ENCODE results near the gene SCO2.

Gene SCO2

GRCh38 chr22:50531962-50532674 is 6.7 kb upstream of the SCO2 start:
- DNase-seq (ENCODE audit: low read depth) = no peak

- peak; percentile 77 for DNase-seq (ENCODE audit: low read depth)
Measured at GRCh38 chr22:50531546-50531961, 6.2 kb upstream of the SCO2 start.

GRCh38 chr22:50530877-50531545 is 5.6 kb upstream of the SCO2 start:
- DNase-seq (ENCODE audit: low read depth) = peak; percentile 83

- DNase-seq (ENCODE audit: low read depth) = no peak
Measured at GRCh38 chr22:50530580-50530876, 5.1 kb upstream of the SCO2 start.

- peak; percentile 76 for DNase-seq (ENCODE audit: low read depth)
Measured at GRCh38 chr22:50529897-50530579, 4.6 kb upstream of the SCO2 start, which contains the start of gene TYMP. Gene TYMP, minus strand, starts transcription at chr22:50530012. Its CDS starts 303 bp downstream, at chr22:50529709.

- no peak for DNase-seq (ENCODE audit: low read depth)
Measured at GRCh38 chr22:50529416-50529896, 4.1 kb upstream of the SCO2 start.

GRCh38 chr22:50528682-50529415 is 3.5 kb upstream of the SCO2 start:
- DNase-seq (ENCODE audit: low read depth) = no peak

- DNase-seq (ENCODE audit: low read depth) = no peak
Measured at GRCh38 chr22:50527921-50528681, 2.7 kb upstream of the SCO2 start.

GRCh38 chr22:50526834-50527801 is 1.7 kb upstream of the SCO2 start:
- no peak for DNase-seq (ENCODE audit: low read depth)

GRCh38 chr22:50526108-50526833 is 873 bp upstream of the SCO2 start:
- peak; percentile 87 for DNase-seq (ENCODE audit: low read depth)

- no peak for DNase-seq (ENCODE audit: low read depth)
Measured at GRCh38 chr22:50525858-50526107, 385 bp upstream of the SCO2 start.

- DNase-seq (ENCODE audit: low read depth) = no peak
Measured at GRCh38 chr22:50524676-50525103, 708 bp downstream of the SCO2 start.

GRCh38 chr22:50523806-50524675 is 1.4 kb downstream of the SCO2 start:
- DNase-seq (ENCODE audit: low read depth) = no peak

- DNase-seq (ENCODE audit: low read depth) = no peak
Measured at GRCh38 chr22:50523458-50523805, 2.0 kb downstream of the SCO2 start.

GRCh38 chr22:50522806-50523438 is 2.5 kb downstream of the SCO2 start:
- DNase-seq (ENCODE audit: low read depth) = no peak

- no peak for DNase-seq (ENCODE audit: low read depth)
Measured at GRCh38 chr22:50522208-50522805, 3.1 kb downstream of the SCO2 start.

GRCh38 chr22:50521710-50522109 is 3.7 kb downstream of the SCO2 start:
- DNase-seq (ENCODE audit: low read depth) = no peak

GRCh38 chr22:50520826-50521453 is 4.5 kb downstream of the SCO2 start:
- DNase-seq (ENCODE audit: low read depth) = no peak
